ENCODE results near the gene MEAF6.

The MEAF6 gene

GRCh38 chr1:37557402-37557801, 42.8 kb upstream of the MEAF6 start:
- no peak overlapping the region for H3K27ac ChIP-seq (replicated peaks; ENCODE audit: low read length)
- H2AK5ac ChIP-seq (ENCODE audit: low read depth, low read length), result peak overlapping the region; percentile 83
- no peak overlapping the region for H4K91ac ChIP-seq (ENCODE audit: low read depth, low read length, poor library complexity)
- no CpG with 5 or more reads among the region's 3 CpGs for WGBS, 2 donors (ENCODE audit: extremely low coverage in 2 of 2, insufficient read length in 2 of 2, insufficient replicate concordance in 1 of 2)
- H3K14ac ChIP-seq (ENCODE audit: low read length), result no peak overlapping the region
- H2BK120ac ChIP-seq (ENCODE audit: low read depth, low read length), result no peak overlapping the region
- H3K4me1 ChIP-seq (ENCODE audit: control insufficient read depth in 2 of 2, insufficient read depth in 1 of 2, low read depth in 1 of 2, low read length in 2 of 2), result peaks cover 14 to 15% of the 10 kb centered on the region in 2 donors
- H3K9ac ChIP-seq (ENCODE audit: low read depth, low read length, poor library complexity), result peak overlapping the region; percentile 71
- H3K9me3 ChIP-seq (replicated peaks in 1 of 2; ENCODE audit: control insufficient read depth in 2 of 2, insufficient read depth in 1 of 2, low read depth in 1 of 2, low read length in 2 of 2), result peaks cover 0 to 4% of the 10 kb centered on the region in 2 donors
- H3K4ac ChIP-seq (ENCODE audit: low read length), result no peak overlapping the region
- H3K27me3 ChIP-seq (ENCODE audit: control insufficient read depth in 3 of 3, insufficient read depth in 3 of 3, low read depth in 1 of 3, low read length in 3 of 3), result no peaks in the 10 kb centered on the region
- H3K4me3 ChIP-seq (ENCODE audit: low read length in 2 of 2), result peak overlapping the region; percentile 59 to 82
- peak overlapping the region; percentile 60 for H3K18ac ChIP-seq (ENCODE audit: low read length)
- peak overlapping the region; percentile 82 for H2AFZ ChIP-seq (ENCODE audit: low read length)
- H3K4me2 ChIP-seq (ENCODE audit: insufficient read depth, low read length, poor library complexity, severe bottlenecking), result peak overlapping the region; percentile 87
- no peak overlapping the region for H4K8ac ChIP-seq (ENCODE audit: low read depth, low read length)
- no peak overlapping the region for H3K23ac ChIP-seq (ENCODE audit: low read depth, low read length, poor library complexity)
- no peak for DNase-seq (ENCODE audit: low spot score)
- no peak overlapping the region for H2BK12ac ChIP-seq (ENCODE audit: low read length)
- peaks cover 12% of the 10 kb centered on the region for H3K79me1 ChIP-seq (ENCODE audit: low read depth, low read length)
- H2BK15ac ChIP-seq (ENCODE audit: low read length), result peak overlapping the region; percentile 50
- H3K36me3 ChIP-seq (replicated peaks in 1 of 2; ENCODE audit: control insufficient read depth in 2 of 2, insufficient read depth in 2 of 2, low read length in 2 of 2), result peaks cover 13 to 28% of the 10 kb centered on the region in 2 donors
- no peak overlapping the region for H2BK5ac ChIP-seq (ENCODE audit: low read length)

GRCh38 chr1:37556712-37557196, 42.2 kb upstream of the MEAF6 start, which contains the start of gene DNALI1:
Gene DNALI1, plus strand, starts transcription at chr1:37556940. Its CDS starts 55 bp downstream, at chr1:37556995.
- DNase-seq (ENCODE audit: low spot score), result peak; percentile 91
- Histone ChIP-seq H3K27me3 (ENCODE audit: control insufficient read depth in 3 of 3, insufficient read depth in 3 of 3, low read depth in 1 of 3, low read length in 3 of 3) (no peaks in the 10 kb centered on the region), H3K4ac (ENCODE audit: low read length) (no peak within 1 kb of the TSS), H2BK12ac (ENCODE audit: low read length) (no peak within 1 kb of the TSS), H2AK5ac (ENCODE audit: low read depth, low read length) (peak within 1 kb of the TSS; percentile 83), H3K27ac (replicated peaks; ENCODE audit: low read length) (no peak within 1 kb of the TSS), H3K23ac (ENCODE audit: low read depth, low read length, poor library complexity) (no peak within 1 kb of the TSS), H4K8ac (ENCODE audit: low read depth, low read length) (no peak within 1 kb of the TSS), H3K14ac (ENCODE audit: low read length) (no peak within 1 kb of the TSS), H2BK120ac (ENCODE audit: low read depth, low read length) (no peak within 1 kb of the TSS), H3K4me3 (ENCODE audit: low read length in 2 of 2) (peak within 1 kb of the TSS; percentile 59 to 82), H3K9ac (ENCODE audit: low read depth, low read length, poor library complexity) (peak within 1 kb of the TSS; percentile 71), H3K18ac (ENCODE audit: low read length) (peak within 1 kb of the TSS; percentile 82), H3K9me3 (replicated peaks in 1 of 2; ENCODE audit: control insufficient read depth in 2 of 2, insufficient read depth in 1 of 2, low read depth in 1 of 2, low read length in 2 of 2) (peaks cover 0 to 4% of the 10 kb centered on the region in 2 donors), H3K4me2 (ENCODE audit: insufficient read depth, low read length, poor library complexity, severe bottlenecking) (peak within 1 kb of the TSS; percentile 87), H3K4me1 (ENCODE audit: control insufficient read depth in 2 of 2, insufficient read depth in 1 of 2, low read depth in 1 of 2, low read length in 2 of 2) (peaks cover 14 to 15% of the 10 kb centered on the region in 2 donors), H2BK15ac (ENCODE audit: low read length) (peak within 1 kb of the TSS; percentile 50), H2BK5ac (ENCODE audit: low read length) (no peak within 1 kb of the TSS), H2AFZ (ENCODE audit: low read length) (peak within 1 kb of the TSS; percentile 82), H3K36me3 (replicated peaks in 1 of 2; ENCODE audit: control insufficient read depth in 2 of 2, insufficient read depth in 2 of 2, low read length in 2 of 2) (peaks cover 9 to 28% of the 10 kb centered on the region in 2 donors), H3K79me1 (ENCODE audit: low read depth, low read length) (peaks cover 12% of the 10 kb centered on the region), H4K91ac (ENCODE audit: low read depth, low read length, poor library complexity) (no peak within 1 kb of the TSS)
- no CpG with 5 or more reads among the region's 31 CpGs for WGBS, 2 donors (ENCODE audit: extremely low coverage in 2 of 2, insufficient read length in 2 of 2, insufficient replicate concordance in 1 of 2)

GRCh38 chr1:37553927-37554808, 39.6 kb upstream of the MEAF6 start, which contains the start of gene SNIP1:
Gene SNIP1, minus strand, starts transcription at chr1:37554293. Its CDS starts 64 bp downstream, at chr1:37554229.
- no peak within 1 kb of the TSS for H3K4ac ChIP-seq (ENCODE audit: low read length)
- WGBS, 2 donors (ENCODE audit: extremely low coverage in 2 of 2, insufficient read length in 2 of 2, insufficient replicate concordance in 1 of 2), result no CpG with 5 or more reads among the region's 54 CpGs
- H4K91ac ChIP-seq (ENCODE audit: low read depth, low read length, poor library complexity), result no peak within 1 kb of the TSS
- no peak within 1 kb of the TSS for H2AK5ac ChIP-seq (ENCODE audit: low read depth, low read length)
- H3K18ac ChIP-seq (ENCODE audit: low read length), result peak within 1 kb of the TSS; percentile 87
- H2BK12ac ChIP-seq (ENCODE audit: low read length), result no peak within 1 kb of the TSS
- peaks cover 14 to 15% of the 10 kb centered on the region in 2 donors for H3K4me1 ChIP-seq (ENCODE audit: control insufficient read depth in 2 of 2, insufficient read depth in 1 of 2, low read depth in 1 of 2, low read length in 2 of 2)
- H3K36me3 ChIP-seq (replicated peaks in 1 of 2; ENCODE audit: control insufficient read depth in 2 of 2, insufficient read depth in 2 of 2, low read length in 2 of 2), result peaks cover 4 to 41% of the 10 kb centered on the region in 2 donors
- no peak within 1 kb of the TSS for H3K27ac ChIP-seq (replicated peaks; ENCODE audit: low read length)
- no peak within 1 kb of the TSS for H4K8ac ChIP-seq (ENCODE audit: low read depth, low read length)
- H3K27me3 ChIP-seq (ENCODE audit: control insufficient read depth in 3 of 3, insufficient read depth in 3 of 3, low read depth in 1 of 3, low read length in 3 of 3), result no peaks in the 10 kb centered on the region
- H3K9ac ChIP-seq (ENCODE audit: low read depth, low read length, poor library complexity), result peak within 1 kb of the TSS; percentile 89
- no peak within 1 kb of the TSS for H2BK5ac ChIP-seq (ENCODE audit: low read length)
- peaks cover 0 to 4% of the 10 kb centered on the region in 2 donors for H3K9me3 ChIP-seq (replicated peaks in 1 of 2; ENCODE audit: control insufficient read depth in 2 of 2, insufficient read depth in 1 of 2, low read depth in 1 of 2, low read length in 2 of 2)
- H2BK15ac ChIP-seq (ENCODE audit: low read length), result no peak within 1 kb of the TSS
- peak within 1 kb of the TSS; percentile 93 for H2AFZ ChIP-seq (ENCODE audit: low read length)
- peak within 1 kb of the TSS; percentile 98 for H3K4me3 ChIP-seq (ENCODE audit: low read length in 2 of 2)
- no peak within 1 kb of the TSS for H2BK120ac ChIP-seq (ENCODE audit: low read depth, low read length)
- peaks cover 12% of the 10 kb centered on the region for H3K79me1 ChIP-seq (ENCODE audit: low read depth, low read length)
- no peak within 1 kb of the TSS for H3K14ac ChIP-seq (ENCODE audit: low read length)
- peak within 1 kb of the TSS; percentile 74 for H3K4me2 ChIP-seq (ENCODE audit: insufficient read depth, low read length, poor library complexity, severe bottlenecking)
- peak within 1 kb of the TSS; percentile 70 for H3K23ac ChIP-seq (ENCODE audit: low read depth, low read length, poor library complexity)
- DNase-seq (ENCODE audit: low spot score), result peak; percentile 71

GRCh38 chr1:37553598-37553926, 39.0 kb upstream of the MEAF6 start:
- Histone ChIP-seq H3K79me1 (ENCODE audit: low read depth, low read length) (peaks cover 10% of the 10 kb centered on the region), H2AFZ (ENCODE audit: low read length) (peak overlapping the region; percentile 93), H2BK5ac (ENCODE audit: low read length) (no peak overlapping the region), H3K14ac (ENCODE audit: low read length) (no peak overlapping the region), H3K9ac (ENCODE audit: low read depth, low read length, poor library complexity) (peak overlapping the region; percentile 89), H3K18ac (ENCODE audit: low read length) (no peak overlapping the region), H3K27ac (replicated peaks; ENCODE audit: low read length) (no peak overlapping the region), H3K4ac (ENCODE audit: low read length) (no peak overlapping the region), H4K91ac (ENCODE audit: low read depth, low read length, poor library complexity) (no peak overlapping the region), H3K4me3 (ENCODE audit: low read length in 2 of 2) (peak overlapping the region; percentile 98), H2AK5ac (ENCODE audit: low read depth, low read length) (no peak overlapping the region), H3K9me3 (replicated peaks in 1 of 2; ENCODE audit: control insufficient read depth in 2 of 2, insufficient read depth in 1 of 2, low read depth in 1 of 2, low read length in 2 of 2) (peaks cover 0 to 4% of the 10 kb centered on the region in 2 donors), H2BK15ac (ENCODE audit: low read length) (no peak overlapping the region), H3K4me2 (ENCODE audit: insufficient read depth, low read length, poor library complexity, severe bottlenecking) (peak overlapping the region; percentile 74), H4K8ac (ENCODE audit: low read depth, low read length) (no peak overlapping the region), H3K27me3 (ENCODE audit: control insufficient read depth in 3 of 3, insufficient read depth in 3 of 3, low read depth in 1 of 3, low read length in 3 of 3) (no peaks in the 10 kb centered on the region), H2BK12ac (ENCODE audit: low read length) (no peak overlapping the region), H3K36me3 (replicated peaks in 1 of 2; ENCODE audit: control insufficient read depth in 2 of 2, insufficient read depth in 2 of 2, low read length in 2 of 2) (peaks cover 4 to 41% of the 10 kb centered on the region in 2 donors), H3K4me1 (ENCODE audit: control insufficient read depth in 2 of 2, insufficient read depth in 1 of 2, low read depth in 1 of 2, low read length in 2 of 2) (peaks cover 14 to 15% of the 10 kb centered on the region in 2 donors), H3K23ac (ENCODE audit: low read depth, low read length, poor library complexity) (no peak overlapping the region), H2BK120ac (ENCODE audit: low read depth, low read length) (no peak overlapping the region)
- DNase-seq (ENCODE audit: low spot score), result no peak
- no CpG with 5 or more reads among the region's 11 CpGs for WGBS, 2 donors (ENCODE audit: extremely low coverage in 2 of 2, insufficient read length in 2 of 2, insufficient replicate concordance in 1 of 2)

All from neuronal stem cell (in vitro differentiated cells).